Measurements from ENCODE around the gene PTCH1.

Gene PTCH1

GRCh38 chr9:95461448-95462248 is 55.1 kb downstream of the PTCH1 start:
- DNase-seq = no peak

- no peak for DNase-seq
These were observed 56.1 kb downstream of the PTCH1 start for GRCh38 chr9:95460518-95461164.

GRCh38 chr9:95459851-95460517 is 56.8 kb downstream of the PTCH1 start:
- DNase-seq = no peak

GRCh38 chr9:95459178-95459577 is 57.6 kb downstream of the PTCH1 start:
- DNase-seq = no peak

- DNase-seq = no peak
These were observed 58.1 kb downstream of the PTCH1 start for GRCh38 chr9:95458666-95459065.

GRCh38 chr9:95457769-95458168 is 59.0 kb downstream of the PTCH1 start:
- DNase-seq = no peak

- no peak for DNase-seq
These were observed 61.1 kb downstream of the PTCH1 start for GRCh38 chr9:95455714-95456113.

- no peak for DNase-seq
These were observed 64.6 kb downstream of the PTCH1 start for GRCh38 chr9:95452176-95452575.

- DNase-seq = no peak
These were observed 65.7 kb downstream of the PTCH1 start for GRCh38 chr9:95451065-95451426.

- DNase-seq = no peak
These were observed 66.4 kb downstream of the PTCH1 start for GRCh38 chr9:95450171-95451064.

GRCh38 chr9:95449016-95449415 is 67.8 kb downstream of the PTCH1 start:
- DNase-seq = no peak

GRCh38 chr9:95447660-95448420 is 68.9 kb downstream of the PTCH1 start:
- DNase-seq = no peak

- DNase-seq = no peak
These were observed 69.8 kb downstream of the PTCH1 start for GRCh38 chr9:95446984-95447383.

- DNase-seq = no peak
These were observed 70.5 kb downstream of the PTCH1 start for GRCh38 chr9:95446259-95446658.

GRCh38 chr9:95444160-95444559 is 72.6 kb downstream of the PTCH1 start:
- no peak for DNase-seq

GRCh38 chr9:95443301-95443700 is 73.5 kb downstream of the PTCH1 start:
- DNase-seq = no peak

GRCh38 chr9:95441081-95441480 is 75.7 kb downstream of the PTCH1 start:
- DNase-seq = no peak

GRCh38 chr9:95440447-95440846 is 76.3 kb downstream of the PTCH1 start:
- DNase-seq = no peak

GRCh38 chr9:95438561-95439357 is 78.0 kb downstream of the PTCH1 start:
- DNase-seq = no peak

- DNase-seq = no peak
These were observed 79.2 kb downstream of the PTCH1 start for GRCh38 chr9:95437559-95437958.

GRCh38 chr9:95436416-95436815 is 80.4 kb downstream of the PTCH1 start:
- DNase-seq = no peak
